Loucy (cell line): ENCODE data around the gene TMPRSS11A.

Experiments
- EZH2phosphoT487 ChIP-seq: fragments of 200-600 bp; IDR thresholded peaks from 2 replicates; pipeline ENCODE4 v1.6.1; 2018; ENCODE audit warnings: antibody characterized with exemption, mild to moderate bottlenecking, moderate library complexity, borderline replicate concordance
- TF ChIP-seq, protein P1 (sequence below): fragments of 200-600 bp; sonication (generic); conservative IDR thresholded peaks from 2 replicates; pipeline ENCODE4 v1.5.1; 2014; ENCODE audit warnings: mild to moderate bottlenecking, antibody characterized with exemption, low read length

- TF ChIP-seq, protein P1, sequence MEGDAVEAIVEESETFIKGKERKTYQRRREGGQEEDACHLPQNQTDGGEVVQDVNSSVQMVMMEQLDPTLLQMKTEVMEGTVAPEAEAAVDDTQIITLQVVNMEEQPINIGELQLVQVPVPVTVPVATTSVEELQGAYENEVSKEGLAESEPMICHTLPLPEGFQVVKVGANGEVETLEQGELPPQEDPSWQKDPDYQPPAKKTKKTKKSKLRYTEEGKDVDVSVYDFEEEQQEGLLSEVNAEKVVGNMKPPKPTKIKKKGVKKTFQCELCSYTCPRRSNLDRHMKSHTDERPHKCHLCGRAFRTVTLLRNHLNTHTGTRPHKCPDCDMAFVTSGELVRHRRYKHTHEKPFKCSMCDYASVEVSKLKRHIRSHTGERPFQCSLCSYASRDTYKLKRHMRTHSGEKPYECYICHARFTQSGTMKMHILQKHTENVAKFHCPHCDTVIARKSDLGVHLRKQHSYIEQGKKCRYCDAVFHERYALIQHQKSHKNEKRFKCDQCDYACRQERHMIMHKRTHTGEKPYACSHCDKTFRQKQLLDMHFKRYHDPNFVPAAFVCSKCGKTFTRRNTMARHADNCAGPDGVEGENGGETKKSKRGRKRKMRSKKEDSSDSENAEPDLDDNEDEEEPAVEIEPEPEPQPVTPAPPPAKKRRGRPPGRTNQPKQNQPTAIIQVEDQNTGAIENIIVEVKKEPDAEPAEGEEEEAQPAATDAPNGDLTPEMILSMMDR = no peak
- TF ChIP-seq EZH2phosphoT487 = no peak
These were observed 30.3 kb downstream of the TMPRSS11A start for GRCh38 chr4:67933038-67933437.
